Fibroblast of lung (primary cell): ENCODE data around the gene PCDHA1. TPM values are rescaled to one million over a fixed set of nuclear protein-coding genes. Genes with fewer than 3 reads are reported as not detected.

Source experiments
- DNase-seq, 2 donors: peaks; one replicate each; pipeline versions ENCODE4 v3.0.0 to v3.0.0-alpha.2; 2010; ENCODE audit warnings: low read depth in 2 of 2
- H2AFZ ChIP-seq: 2 replicates; pipeline ENCODE4 v1.5.1; 2012; ENCODE audit warnings: low read length, control low read depth, inconsistent platforms
- H3K27ac ChIP-seq: 2 replicates; pipeline ENCODE4 v1.5.1; 2011; ENCODE audit warnings: low read length, control low read depth; ENCODE audit not compliant: insufficient read depth
- H3K27me3 ChIP-seq: 2 replicates; pipeline ENCODE4 v1.5.1; 2011; ENCODE audit warnings: mild to moderate bottlenecking, low read length; ENCODE audit not compliant: control insufficient read depth, insufficient read depth
- H3K36me3 ChIP-seq: 2 replicates; pipeline ENCODE4 v1.5.1; 2011; ENCODE audit warnings: low read length; ENCODE audit not compliant: control insufficient read depth, insufficient read depth
- H3K4me1 ChIP-seq: 2 replicates; pipeline ENCODE4 v1.5.1; 2011; ENCODE audit warnings: low read length; ENCODE audit not compliant: control insufficient read depth, insufficient read depth; ENCODE audit errors: extremely low read depth
- H3K4me2 ChIP-seq: 2 replicates; pipeline ENCODE4 v1.5.1; 2011; ENCODE audit warnings: low read length, control low read depth; ENCODE audit not compliant: insufficient read depth; ENCODE audit errors: extremely low read depth
- H3K4me3 ChIP-seq, 4 experiments: fragments of 200-600 bp in 1 of 4; sonication (generic) in 1 of 4; replicated peaks in 1 of 4; 2 replicates each; pipeline ENCODE4 v1.5.1; 2011 to 2016; ENCODE audit warnings: low read length in 4 of 4, low read depth in 3 of 4, mild to moderate bottlenecking in 3 of 4, control low read depth in 2 of 4, inconsistent platforms in 1 of 4, mixed read lengths in 1 of 4; ENCODE audit not compliant: insufficient read depth in 1 of 4; ENCODE audit errors: control extremely low read depth in 1 of 4
- H3K79me2 ChIP-seq: 2 replicates; pipeline ENCODE4 v1.5.1; 2012; ENCODE audit warnings: mild to moderate bottlenecking, low read length, inconsistent platforms; ENCODE audit not compliant: control insufficient read depth, insufficient read depth
- H3K9ac ChIP-seq: 2 replicates; pipeline ENCODE4 v1.5.1; 2011; ENCODE audit warnings: mild to moderate bottlenecking, low read length, control low read depth; ENCODE audit not compliant: insufficient read depth
- H3K9me3 ChIP-seq: 2 replicates; pipeline ENCODE4 v1.5.1; 2012; ENCODE audit warnings: low read depth, low read length; ENCODE audit not compliant: control insufficient read depth, insufficient read depth
- H4K20me1 ChIP-seq: 2 replicates; pipeline ENCODE4 v1.5.1; 2011; ENCODE audit warnings: low read length; ENCODE audit not compliant: control insufficient read depth, insufficient read depth; ENCODE audit errors: extremely low read depth
- EZH2 ChIP-seq: IDR thresholded peaks from 2 replicates; pipeline ENCODE4 v1.5.1; 2012; ENCODE audit warnings: low read length, control low read depth, mild to moderate bottlenecking; ENCODE audit errors: missing control alignments
- polyA plus RNA-seq, 2 donors: library from polyadenylated mRNA; depleted of rRNA in 1 of 2; stranded (reverse) in 1 of 2; unstranded in 1 of 2; fragments of >200 nt; gene quantifications; 2 replicates each; pipeline ENCODE4 v1.2.1, GENCODE V29; 2011 to 2012; ENCODE audit warnings: missing spikeins in 1 of 2
- total RNA-seq: library from RNA; depleted of rRNA; stranded (reverse); fragments of >200 nt; gene quantifications from 2 replicates; pipeline ENCODE4 v1.2.1, GENCODE V29; 2014
- TF ChIP-seq, protein P1 (sequence below), 2 donors: IDR thresholded peaks in 1 of 2; conservative IDR thresholded peaks in 1 of 2; 1 replicate in 1 of 2; 2 replicates in 1 of 2; pipeline ENCODE4 v1.5.1; 2011 to 2012; ENCODE audit warnings: low read length in 2 of 2, control low read depth in 1 of 2, inconsistent platforms in 1 of 2, low read depth in 1 of 2, mild to moderate bottlenecking in 1 of 2

The PCDHA1 gene
- total and polyA plus RNA-seq, 2 donors (not counting 1 experiment from before 2014, with no cell fraction given) = under 0.01 to 0.12 TPM

DNA sequence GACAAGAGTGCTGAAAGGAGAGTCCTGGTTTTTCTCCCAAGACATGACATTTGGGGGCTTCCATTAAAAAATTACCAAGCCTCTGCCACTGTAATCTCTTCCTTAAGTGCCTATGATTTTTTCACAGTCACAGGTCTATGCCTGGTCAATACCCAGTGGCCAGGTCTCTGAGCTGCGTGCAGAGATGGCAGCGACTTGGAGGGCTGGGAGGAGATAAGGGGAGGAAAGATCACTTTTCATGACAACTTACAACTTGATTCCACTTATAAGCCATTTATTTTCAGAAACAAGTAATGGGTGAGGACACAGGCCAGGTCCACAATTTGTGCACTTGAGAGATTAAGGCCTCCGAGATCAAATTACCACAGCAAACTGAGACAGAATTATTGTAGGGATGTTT lies 178.4 kb downstream of the PCDHA1 start:
- no peak overlapping the region for H2AFZ ChIP-seq
- no peaks in the 10 kb centered on the region for H3K9me3 ChIP-seq
- H3K4me3 ChIP-seq = no peak overlapping the region
- no peaks in the 10 kb centered on the region for H3K36me3 ChIP-seq
- no peaks in the 10 kb centered on the region for H3K4me1 ChIP-seq
- no peaks in the 10 kb centered on the region for H3K79me2 ChIP-seq
- no peak overlapping the region for H3K9ac ChIP-seq
- no peaks in the 10 kb centered on the region for H3K27me3 ChIP-seq
- no peak for DNase-seq
- TF ChIP-seq, protein P1, sequence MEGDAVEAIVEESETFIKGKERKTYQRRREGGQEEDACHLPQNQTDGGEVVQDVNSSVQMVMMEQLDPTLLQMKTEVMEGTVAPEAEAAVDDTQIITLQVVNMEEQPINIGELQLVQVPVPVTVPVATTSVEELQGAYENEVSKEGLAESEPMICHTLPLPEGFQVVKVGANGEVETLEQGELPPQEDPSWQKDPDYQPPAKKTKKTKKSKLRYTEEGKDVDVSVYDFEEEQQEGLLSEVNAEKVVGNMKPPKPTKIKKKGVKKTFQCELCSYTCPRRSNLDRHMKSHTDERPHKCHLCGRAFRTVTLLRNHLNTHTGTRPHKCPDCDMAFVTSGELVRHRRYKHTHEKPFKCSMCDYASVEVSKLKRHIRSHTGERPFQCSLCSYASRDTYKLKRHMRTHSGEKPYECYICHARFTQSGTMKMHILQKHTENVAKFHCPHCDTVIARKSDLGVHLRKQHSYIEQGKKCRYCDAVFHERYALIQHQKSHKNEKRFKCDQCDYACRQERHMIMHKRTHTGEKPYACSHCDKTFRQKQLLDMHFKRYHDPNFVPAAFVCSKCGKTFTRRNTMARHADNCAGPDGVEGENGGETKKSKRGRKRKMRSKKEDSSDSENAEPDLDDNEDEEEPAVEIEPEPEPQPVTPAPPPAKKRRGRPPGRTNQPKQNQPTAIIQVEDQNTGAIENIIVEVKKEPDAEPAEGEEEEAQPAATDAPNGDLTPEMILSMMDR (conservative IDR thresholded peaks at IDR 0.05 in 1 of 2, IDR thresholded peaks at IDR 0.05 in 1 of 2; ENCODE audit: low read depth in 1 of 2, low read length in 2 of 2) = no peak
- TF ChIP-seq EZH2 = no peak
- no peaks in the 10 kb centered on the region for H4K20me1 ChIP-seq
- H3K27ac ChIP-seq = no peak overlapping the region
- no peak overlapping the region for H3K4me2 ChIP-seq

DNA sequence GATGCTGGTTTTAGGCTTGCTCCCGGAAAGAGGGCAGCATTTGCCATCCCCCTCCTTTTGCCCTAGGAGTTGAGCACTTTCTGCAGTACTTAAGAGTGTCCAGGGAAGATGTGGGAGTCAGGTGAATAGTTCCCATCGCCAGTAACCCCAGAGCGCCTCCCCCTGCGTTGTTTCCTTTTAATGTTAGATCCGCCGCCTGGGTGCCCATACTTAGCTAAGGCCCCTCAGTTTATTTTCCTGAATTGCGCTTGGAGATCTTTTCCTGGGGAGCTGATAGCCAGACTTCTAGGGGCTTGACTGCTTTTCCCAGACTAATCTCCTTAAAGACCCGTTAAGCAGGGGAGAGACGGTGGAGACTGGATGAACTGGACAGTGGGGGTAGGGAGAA lies 180.0 kb downstream of the PCDHA1 start:
- peak overlapping the region; percentile 30 for H3K4me2 ChIP-seq
- no peaks in the 10 kb centered on the region for H3K4me1 ChIP-seq
- no peak for DNase-seq
- no peak overlapping the region for H3K27ac ChIP-seq
- H2AFZ ChIP-seq = peak overlapping the region; percentile 63
- H3K9ac ChIP-seq = no peak overlapping the region
- H4K20me1 ChIP-seq = no peaks in the 10 kb centered on the region
- H3K36me3 ChIP-seq = no peaks in the 10 kb centered on the region
- H3K4me3 ChIP-seq = peak overlapping the region; percentile 4 to 50 (median 21)
- H3K9me3 ChIP-seq = no peaks in the 10 kb centered on the region
- H3K79me2 ChIP-seq = no peaks in the 10 kb centered on the region
- H3K27me3 ChIP-seq = no peaks in the 10 kb centered on the region
- TF ChIP-seq, protein P1 (conservative IDR thresholded peaks at IDR 0.05 in 1 of 2, IDR thresholded peaks at IDR 0.05 in 1 of 2; ENCODE audit: low read depth in 1 of 2, low read length in 2 of 2) = no peak
- TF ChIP-seq EZH2 = no peak

DNA sequence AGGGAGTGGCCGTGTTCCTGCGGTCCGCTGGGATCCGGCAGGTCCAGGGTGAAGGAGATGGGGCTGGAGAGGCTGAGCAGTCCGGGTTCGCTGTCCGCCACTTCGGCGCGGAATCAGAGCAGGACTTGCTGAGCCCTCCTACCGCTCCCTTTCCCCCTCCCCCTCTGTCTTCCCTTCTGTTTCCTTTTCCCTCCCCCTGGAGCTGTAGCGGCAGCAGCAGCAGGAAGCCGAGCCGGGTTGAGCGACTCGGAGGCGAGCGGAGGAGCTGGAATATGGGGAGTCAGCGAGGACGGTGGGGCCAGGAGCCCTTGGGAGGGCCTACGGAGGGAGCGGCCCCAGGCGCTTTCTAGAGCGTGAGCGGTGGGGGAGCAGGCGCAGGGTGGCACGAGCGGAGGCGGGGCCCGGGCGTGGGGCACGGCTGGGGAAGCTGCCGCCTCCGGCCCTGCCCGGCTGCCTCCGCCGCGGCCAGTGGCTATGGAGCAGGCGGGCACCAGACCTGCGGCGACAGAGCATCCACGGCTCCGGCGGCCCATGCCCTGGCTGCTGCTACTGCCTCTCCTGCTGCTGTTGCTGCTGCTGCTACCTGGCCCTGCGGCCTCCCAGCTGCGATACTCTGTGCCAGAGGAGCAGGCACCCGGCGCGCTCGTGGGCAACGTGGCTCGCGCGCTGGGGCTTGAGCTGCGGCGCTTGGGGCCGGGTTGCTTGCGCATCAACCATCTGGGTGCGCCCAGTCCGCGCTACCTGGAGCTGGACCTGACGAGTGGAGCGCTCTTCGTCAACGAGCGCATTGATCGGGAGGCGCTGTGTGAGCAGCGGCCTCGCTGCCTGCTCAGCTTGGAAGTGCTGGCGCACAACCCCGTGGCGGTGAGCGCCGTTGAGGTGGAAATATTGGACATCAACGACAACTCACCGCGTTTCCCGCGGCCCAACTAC lies 180.6 kb downstream of the PCDHA1 start, which contains the start of gene PCDHAC2:
PCDHAC2 (plus strand) TSS at position 184 of the 933 bp plus-strand sequence; CDS start at position 475, 291 bp downstream.
- peak within 1 kb of the TSS; percentile 4 to 50 (median 21) for H3K4me3 ChIP-seq
- peak within 1 kb of the TSS; percentile 30 for H3K4me2 ChIP-seq
- TF ChIP-seq, protein P1 (conservative IDR thresholded peaks at IDR 0.05 in 1 of 2, IDR thresholded peaks at IDR 0.05 in 1 of 2; ENCODE audit: low read depth in 1 of 2, low read length in 2 of 2) = no peak
- TF ChIP-seq EZH2 = no peak
- no peaks in the 10 kb centered on the region for H3K27me3 ChIP-seq
- no peaks in the 10 kb centered on the region for H3K9me3 ChIP-seq
- no peak within 1 kb of the TSS for H3K27ac ChIP-seq
- DNase-seq = peak; percentile 24
- H2AFZ ChIP-seq = peak within 1 kb of the TSS; percentile 63
- H3K36me3 ChIP-seq = no peaks in the 10 kb centered on the region
- no peaks in the 10 kb centered on the region for H3K4me1 ChIP-seq
- H3K9ac ChIP-seq = no peak within 1 kb of the TSS
- no peaks in the 10 kb centered on the region for H4K20me1 ChIP-seq
- H3K79me2 ChIP-seq = no peaks in the 10 kb centered on the region
